Vagina (tissue), 2 donors: Measurements from ENCODE around the gene EIF4G1.

Experiments used
- CTCF ChIP-seq, 3 experiments: fragments of 450-650 bp in 2 of 3; fragments of 200-600 bp in 1 of 3; sonication (generic) in 1 of 3; IDR thresholded peaks; one replicate each; pipeline ENCODE4 v1.5.1; 2017 to 2019; ENCODE audit warnings: antibody characterized with exemption in 3 of 3, mild to moderate bottlenecking in 2 of 3, moderate library complexity in 2 of 3
- POLR2A ChIP-seq, 2 donors: fragments of 450-650 bp; IDR thresholded peaks; one replicate each; pipeline ENCODE4 v1.6.1; 2017; ENCODE audit warnings: antibody characterized with exemption in 2 of 2, mild to moderate bottlenecking in 2 of 2, moderate library complexity in 2 of 2

GRCh38 chr3:184334470-184335158 is 20.2 kb downstream of the EIF4G1 start:
- TF ChIP-seq POLR2A (IDR thresholded peaks at IDR 0.05): no peak
- no peak for TF ChIP-seq CTCF (IDR thresholded peaks at IDR 0.05)
